GM19395 (cell line): Measurements from ENCODE around the gene NPC2.
"Not testable (repeated sequence)": the region's sequence is repeated elsewhere in the genome, so short reads cannot be mapped to it uniquely, and the experiment has no call there.

Source experiments
- ATAC-seq: cut with Tn5 transposase; IDR thresholded peaks from one replicate; pipeline ENCODE4 v1.9.1; 2021; ENCODE audit warnings: mild to moderate bottlenecking, moderate library complexity; ENCODE audit not compliant: unreplicated experiment

NPC2 gene

DNA sequence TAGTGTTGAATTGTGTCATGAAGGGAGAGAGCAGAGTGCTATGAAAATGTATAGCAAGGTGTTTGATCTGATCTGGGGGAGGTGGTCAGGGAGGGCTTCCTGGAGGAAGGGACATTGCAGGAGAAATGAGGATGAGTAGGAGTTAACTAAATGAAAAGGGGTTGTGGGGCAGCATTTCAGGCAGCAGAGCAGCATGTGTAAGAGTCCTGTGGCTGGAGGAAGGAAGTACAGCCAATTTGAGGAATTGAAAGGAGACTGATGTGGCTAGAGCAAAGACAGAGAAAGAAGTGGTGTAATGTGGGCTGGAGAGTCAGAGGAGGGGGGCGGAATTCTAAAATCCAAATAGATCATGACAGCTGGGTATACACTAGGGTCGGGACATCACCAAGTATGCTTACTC, 20.5 kb downstream of the NPC2 start:
- ATAC-seq: no peak

DNA sequence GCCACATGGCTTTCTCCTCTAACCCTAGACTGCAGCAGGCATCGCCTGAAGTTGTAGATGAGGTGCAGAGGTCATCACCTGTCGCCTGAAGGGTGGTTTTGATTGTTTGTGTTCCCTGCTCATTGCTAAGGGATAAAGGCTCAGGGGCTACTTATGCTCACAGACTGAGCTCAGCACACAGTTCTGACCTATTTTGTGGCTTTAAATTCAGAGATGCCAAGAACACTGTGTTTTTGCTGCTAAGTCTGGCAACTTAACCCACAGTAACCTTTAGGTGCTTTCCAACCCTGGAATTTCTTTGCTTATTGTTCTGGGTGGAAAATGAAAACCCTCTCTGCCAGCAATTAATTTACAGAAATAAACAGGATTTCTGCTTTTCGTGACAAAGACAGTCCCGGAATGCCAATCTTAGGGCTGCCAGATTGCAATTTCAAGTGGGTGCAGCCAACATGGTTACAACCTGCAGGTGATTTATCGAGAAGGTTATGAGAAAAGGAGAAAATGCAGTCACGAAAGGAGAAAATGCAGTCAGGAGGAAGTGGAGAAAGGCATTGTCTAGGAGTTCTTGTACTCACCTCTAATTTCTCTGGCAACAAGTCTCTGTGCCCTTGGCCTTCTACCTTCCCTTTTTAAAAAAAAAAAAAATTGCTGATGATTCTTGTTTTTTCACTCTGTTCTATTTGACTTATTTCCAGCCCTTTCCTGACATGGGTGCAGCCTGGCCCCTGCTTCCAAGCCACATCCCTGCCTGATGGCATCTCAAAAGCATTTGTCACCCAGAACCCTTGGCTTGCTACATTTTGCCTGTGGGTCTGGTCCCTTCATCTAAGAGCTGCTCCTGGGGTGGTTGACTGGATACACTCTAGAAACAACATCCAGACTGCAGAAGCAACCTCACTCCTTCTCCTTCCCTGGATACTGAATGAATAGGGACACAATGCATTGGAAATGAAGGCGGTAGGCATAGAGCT, 23.3 kb downstream of the NPC2 start:
- no peak for ATAC-seq

DNA sequence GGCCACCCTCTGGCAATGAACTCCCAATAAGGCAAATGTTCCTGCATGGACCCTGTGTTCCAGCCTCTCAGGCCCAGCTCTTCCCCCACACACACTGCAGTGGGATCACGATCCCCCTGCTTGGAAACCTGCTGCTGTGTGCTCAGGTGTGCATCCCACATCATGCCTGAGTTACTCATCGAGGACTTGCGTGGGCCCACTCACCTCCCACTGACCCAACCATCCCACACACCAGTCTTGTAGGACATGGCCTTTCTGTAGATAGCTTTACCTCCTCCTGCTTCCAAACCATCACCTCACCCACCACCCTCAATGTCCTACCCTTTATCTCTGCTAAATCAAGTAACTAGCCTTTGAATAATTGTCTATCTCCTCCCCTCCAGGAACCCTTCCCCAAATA, 24.6 kb downstream of the NPC2 start:
- no peak for ATAC-seq

DNA sequence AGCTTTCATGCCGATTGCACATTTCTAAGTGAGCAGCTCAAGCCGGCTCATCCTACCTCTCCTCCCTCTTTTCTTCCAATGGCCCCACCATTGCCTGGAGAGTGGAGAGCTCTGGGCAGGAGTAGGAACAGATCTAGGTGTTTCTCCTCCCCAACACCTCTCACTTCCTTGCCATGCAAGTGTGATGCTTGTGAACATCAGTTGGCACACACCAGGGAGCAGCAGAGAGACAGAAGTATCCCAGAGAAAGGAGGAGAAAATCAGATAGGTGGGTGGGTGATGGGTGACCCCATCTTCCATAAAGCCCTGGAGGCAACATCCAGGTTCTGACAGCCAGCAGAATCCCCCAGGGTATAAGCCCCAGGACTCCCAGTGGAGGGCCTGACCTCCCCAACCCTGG, 27.8 kb downstream of the NPC2 start:
- ATAC-seq: no peak

DNA sequence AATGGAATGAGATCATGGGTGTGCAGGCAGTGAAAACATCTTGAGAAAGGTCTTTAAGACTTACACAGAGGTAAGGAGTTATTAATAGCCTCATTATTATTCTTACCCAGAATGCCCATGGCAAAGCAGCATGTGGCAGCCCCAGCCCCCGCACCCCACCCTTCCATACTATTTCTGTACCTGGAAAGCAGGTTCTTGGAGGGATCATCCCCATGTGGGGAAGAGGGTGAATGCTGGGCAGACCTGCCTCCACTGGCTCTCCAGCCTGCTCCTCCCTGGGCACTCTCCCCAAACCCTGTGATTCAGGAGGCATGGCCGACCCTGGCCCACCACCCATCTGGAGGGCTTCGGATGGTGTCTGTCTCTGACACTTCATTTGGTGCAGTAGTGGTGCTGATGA, 28.3 kb downstream of the NPC2 start:
- no peak for ATAC-seq

DNA sequence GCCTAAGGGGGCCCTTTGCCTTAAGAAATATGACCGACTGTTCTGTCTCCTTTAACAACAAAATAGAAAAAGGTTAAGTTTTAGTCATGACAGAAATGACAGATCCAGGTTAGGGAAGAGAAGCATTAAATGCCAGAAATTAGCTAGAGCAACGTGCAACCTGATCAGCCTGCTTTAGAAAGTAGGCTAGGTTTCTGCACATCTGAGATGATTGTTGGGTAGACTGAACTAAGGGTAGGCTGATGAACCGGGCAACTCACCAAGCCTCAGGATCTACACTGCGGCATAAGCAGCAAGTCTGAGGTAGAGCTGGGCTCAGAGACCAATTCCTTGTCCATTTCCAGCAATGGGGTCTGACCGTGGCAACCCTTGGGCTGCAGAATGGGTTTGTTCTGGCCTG, 29.4 kb downstream of the NPC2 start:
- ATAC-seq: no peak

DNA sequence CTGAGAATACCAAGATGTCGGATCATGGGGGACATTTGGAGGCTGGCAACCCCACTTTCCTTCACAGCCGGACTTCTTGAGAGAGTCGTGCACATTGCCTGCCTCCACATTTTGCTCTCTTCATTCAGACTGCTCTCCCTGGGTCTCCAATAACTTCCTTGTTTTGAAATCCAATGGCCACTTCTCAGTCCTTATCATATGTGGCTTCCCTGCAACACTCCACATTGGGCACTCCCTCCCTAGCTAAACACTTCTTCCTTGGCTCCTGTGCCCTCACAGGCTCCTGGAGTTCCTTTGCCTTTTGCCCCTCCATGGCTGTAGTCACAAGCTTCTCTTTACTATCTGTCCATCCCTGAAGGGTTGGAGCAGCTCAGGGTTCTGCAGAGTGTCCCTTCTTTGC, 30.1 kb downstream of the NPC2 start:
- no peak for ATAC-seq

DNA sequence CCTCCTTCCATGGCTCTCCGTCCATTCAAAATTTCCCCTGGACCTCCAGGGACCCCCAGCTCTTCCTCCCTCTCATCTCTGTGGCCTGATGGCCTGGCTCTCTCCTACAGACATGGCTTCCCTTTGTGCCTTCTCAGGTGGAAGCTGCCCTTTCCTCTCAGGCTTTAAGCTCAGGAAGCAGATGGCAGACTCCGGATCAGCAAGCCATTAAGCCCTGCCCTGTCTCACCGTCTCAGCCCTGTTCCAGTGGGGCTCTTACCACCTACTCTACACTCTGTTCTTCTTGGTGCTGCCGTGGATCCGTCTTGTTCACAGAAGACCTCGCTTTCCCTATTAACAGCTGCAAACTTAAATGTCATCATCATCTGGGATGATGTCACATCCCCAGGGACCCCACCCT, 33.1 kb downstream of the NPC2 start:
- no peak for ATAC-seq

DNA sequence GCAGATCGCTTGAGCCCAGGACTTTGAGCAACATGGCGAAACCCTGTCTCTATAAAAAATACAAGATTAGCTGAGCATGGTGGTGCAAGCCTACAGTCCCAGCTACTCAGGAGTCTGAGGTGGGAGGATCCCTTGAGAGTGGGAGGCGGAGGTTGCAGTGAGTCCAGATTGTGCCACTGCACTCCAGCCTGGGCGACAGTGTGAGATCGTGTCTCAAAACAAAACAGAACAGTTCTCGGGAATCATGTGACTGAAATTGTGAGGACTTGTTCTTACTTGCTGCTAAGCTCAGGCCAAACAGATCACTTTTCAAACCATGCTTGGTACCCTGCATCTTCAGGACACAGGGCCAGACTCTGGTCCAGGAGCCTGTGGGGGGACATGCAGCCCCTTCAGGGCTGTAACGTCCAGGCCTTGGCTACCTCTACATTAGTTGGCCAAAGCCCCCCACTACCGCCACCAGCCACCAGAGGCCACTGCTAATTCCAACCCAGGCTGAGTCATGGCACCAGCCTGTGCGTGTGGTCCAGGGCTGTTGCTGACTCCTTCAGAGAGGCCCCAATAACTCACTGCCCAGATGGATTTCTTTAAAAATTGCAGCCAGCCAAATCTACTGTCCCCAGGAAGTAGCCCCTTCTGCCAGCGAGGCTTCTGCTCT, 33.7 kb downstream of the NPC2 start:
- ATAC-seq: no peak

DNA sequence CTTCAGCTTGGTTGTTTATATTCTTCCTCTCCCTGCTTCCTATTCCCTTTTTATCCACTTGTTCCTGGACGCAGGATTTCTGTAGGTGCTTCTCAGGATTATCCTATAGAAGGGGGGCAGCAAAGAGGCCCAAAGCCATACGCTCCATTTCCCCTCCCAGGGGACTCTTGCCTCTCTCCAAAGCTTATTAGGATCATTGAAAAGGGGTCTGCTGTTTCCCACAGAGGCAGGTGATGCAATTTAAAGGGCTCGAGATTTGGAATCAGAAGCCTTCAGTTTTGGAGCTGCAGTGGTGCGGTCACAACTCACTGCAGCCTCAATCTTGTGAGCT, 35.6 kb downstream of the NPC2 start:
- no peak for ATAC-seq

DNA sequence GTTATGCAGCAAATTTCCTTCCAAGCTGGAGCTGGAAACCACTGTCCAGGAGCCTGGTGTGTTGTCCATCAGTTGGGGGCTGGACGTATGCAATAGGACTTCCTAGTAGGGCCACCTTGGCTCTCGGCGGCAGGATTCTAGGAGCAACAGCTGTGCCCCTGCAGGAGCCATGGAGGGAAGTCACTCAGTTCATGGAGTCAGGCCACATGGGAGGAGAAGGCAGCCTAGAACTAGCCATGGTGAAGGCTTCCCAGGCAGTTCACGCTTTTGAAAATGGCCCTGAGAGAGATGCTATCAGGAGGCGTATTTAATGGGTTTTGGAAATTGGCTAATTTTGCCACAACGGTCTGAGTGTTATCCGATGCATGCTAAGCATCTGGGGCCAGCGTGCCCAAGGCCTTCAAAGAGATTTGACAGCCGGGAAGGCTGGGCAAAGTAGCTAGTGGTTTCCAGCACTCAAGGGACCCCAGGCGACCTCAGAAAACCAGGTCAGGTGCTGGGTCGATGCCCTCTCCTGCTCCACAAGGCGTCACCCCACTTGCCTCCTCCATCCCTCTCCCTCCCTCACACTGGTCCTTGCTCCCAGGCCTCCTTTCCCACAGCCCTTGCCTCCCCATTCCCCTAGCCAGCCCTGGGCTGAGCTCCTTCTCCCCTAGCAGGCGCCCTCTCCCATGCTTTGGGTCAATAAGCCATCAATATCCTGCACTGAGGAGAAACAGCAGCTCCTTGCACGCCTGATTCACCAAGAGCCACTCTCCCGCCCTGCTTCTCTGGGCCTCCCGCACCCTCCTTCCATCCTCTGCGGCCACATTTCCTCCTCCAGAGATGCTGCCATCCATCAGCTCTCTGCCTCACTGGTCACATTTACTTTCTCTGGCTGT, 36.2 kb downstream of the NPC2 start:
- no peak for ATAC-seq

DNA sequence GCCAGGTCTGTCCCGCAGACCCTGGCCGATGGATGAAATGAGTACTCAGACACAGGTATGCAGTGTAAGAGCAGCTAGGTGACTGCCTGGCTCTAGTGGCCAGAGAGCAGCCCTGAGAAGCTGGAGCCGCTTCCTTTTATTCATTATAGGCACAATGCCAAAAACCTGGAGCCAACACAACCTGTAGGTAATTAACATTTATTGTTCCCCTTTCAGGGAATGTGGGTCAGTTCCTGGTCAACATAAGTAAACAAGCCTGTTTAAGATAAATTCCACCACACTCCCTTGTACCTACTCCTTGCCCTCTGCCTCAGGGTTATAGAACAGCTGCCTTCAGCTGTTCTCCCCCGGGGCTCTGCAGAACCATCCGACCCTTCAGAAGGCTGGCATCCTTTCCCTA, 38.7 kb downstream of the NPC2 start:
- not testable (repeated sequence) for ATAC-seq

DNA sequence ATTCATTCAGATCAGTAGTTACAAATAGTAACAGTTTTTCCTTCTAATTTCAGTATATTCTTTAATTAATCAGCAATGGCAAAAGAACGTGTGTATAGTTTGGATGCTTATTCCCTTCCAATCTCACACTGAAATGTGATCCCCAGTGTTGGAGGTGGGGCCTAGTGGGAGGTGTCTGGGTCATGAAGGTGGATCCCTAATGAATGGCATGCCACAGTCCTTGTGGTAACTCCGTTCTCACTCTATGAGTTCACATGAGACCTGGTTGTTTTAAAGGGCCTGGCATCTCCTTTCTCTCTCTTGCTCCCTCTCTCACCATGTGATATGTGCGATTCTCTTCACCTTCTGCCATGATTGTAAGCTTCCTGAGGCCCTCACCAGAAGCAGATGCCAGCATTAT, 48.2 kb downstream of the NPC2 start:
- ATAC-seq: no peak

DNA sequence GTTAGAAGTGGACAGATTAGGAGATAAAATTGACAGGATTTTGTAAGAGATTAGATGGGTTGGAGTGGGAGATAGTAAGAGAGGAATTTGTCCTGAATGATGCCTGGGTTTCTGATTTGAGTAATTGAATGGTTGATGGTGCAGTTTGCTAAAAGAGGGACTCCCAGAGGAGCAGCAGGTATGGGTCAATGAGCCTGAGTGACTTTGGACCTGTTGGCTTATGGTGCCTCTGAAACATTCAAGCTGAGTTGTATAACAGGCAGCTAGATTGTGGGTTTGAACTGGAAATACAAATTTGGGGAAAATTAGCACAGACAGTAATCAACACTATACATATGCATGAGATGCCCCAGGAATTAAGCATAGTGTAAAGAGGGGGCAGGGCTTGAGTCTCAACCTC, 50.3 kb downstream of the NPC2 start:
- ATAC-seq: no peak

DNA sequence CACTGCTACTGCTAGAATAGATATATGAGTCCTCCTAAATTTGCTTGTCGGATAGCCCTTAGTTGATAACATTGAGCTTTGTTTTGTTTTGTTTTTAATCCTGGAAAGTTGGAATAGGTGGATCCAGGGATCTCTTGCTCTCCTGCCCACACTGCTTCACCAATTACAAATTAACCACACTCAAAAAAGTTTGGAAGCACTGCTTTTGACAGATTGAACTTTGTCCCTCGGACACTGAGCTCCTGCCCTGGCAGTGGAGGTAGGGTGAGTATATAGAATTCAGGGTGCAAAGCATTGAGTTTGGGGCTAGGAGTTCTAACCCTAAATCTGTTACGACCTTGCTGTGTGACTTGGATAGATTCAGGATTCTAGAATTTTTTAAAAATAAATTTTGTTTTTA, 52.0 kb downstream of the NPC2 start:
- ATAC-seq: no peak

DNA sequence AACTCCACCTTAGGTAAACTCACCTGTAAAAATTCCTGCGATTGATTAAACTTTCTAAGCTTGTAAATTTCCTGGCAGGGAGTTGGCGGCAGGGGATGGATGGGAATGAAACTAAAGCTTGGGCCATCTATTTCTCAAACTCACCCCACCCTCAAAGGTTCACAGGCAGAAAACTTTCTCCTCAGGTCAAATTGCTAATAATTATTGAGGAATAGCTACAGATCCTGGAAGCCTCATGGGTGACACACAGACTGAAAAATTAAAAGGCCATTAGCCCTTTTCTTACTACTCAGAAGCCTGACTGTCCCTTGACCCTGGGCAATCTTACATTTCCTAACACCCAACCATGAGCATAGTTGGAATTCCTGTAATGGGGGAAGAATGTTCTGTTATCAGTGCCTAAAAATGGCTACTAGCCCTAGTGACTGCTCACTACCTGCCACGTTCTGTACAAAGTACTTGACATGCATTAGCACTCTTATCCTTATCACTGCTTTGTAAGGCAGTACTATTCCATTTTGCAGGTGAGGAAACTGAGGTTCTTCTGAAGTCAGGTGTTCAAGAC, 54.7 kb downstream of the NPC2 start:
- no peak for ATAC-seq

DNA sequence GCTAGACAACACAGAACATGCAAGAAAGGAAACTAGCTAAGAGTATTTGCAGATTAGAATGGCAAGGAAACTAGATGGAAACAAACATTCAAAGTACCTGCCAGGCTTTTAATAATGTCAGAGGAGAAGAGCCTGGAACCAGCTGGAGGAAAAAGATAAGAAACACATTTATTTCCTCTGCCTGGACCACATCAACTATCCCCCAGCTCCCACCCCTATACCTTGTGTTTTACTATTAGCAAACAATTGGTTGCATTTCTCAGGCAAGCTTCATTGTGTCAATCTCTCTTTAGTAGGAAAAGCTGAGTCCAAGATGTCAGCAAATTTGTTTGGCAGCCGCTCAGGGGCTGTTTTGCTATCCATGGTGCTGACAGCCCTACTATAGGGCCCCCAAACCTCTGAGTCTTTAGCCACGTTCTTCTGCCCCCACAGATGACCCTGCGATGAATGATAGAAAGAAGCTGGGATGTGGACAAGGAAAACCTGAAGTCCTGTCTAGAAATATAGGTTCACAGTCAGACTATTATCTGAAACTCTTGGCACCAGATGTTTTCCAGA, 55.5 kb downstream of the NPC2 start:
- no peak for ATAC-seq

DNA sequence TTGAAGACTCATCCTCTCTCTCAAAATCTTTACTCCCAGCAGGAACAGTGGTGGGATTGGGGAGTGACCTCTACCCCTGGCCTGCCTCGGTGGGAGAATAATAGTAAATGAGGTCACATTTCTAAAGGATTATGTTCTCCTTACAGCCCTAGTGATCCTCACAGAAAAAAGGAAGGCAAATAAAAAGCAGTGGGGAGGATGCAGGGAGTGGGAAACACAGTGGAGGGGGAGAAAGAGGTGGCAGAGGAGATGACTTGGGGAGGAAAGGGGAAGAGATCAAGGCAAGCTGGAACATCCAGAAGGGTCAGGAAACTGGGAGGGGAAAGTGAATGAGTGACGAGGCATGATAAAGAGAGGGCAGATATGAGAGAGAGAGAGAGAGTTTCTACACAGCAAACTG, 58.8 kb downstream of the NPC2 start:
- no peak for ATAC-seq

DNA sequence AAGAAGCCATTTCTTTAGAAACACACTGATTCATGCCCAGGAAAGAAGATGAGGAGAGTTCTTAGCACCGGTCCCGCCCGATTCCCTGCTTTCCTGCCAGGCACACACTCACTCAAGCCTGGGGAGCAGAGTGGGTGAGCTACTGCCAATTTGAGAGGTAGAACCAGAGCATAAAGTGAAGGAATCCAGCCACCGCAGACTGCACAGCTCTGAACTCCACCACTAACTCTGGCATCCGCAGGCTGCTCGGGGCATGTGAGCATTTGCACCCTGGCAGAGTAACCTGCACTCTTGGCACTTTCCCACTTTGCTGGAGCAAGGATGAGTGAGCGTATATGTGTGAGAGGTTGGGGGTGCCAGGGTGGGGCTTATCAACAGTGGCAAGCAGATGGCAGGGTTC, 63.1 kb downstream of the NPC2 start:
- ATAC-seq: no peak
